Measurements from ENCODE around the gene OLFM1. TPM values are rescaled to one million over a fixed set of nuclear protein-coding genes. Genes with fewer than 3 reads are reported as not detected.

OLFM1 gene
- polyA plus RNA-seq, 1 donor (not counting 4 experiments of a cell fraction or from before 2014, with no cell fraction given) = 0.25 TPM

- no peaks in the 10 kb centered on the region for H3K36me3 ChIP-seq (ENCODE audit: control insufficient read depth in 2 of 2, extremely low read depth in 1 of 2, insufficient read depth in 2 of 2, low read length in 2 of 2)
- dilution Hi-C loops (cut with MboI; ENCODE audit: extremely low pct_ligation_motif_present, low sequenced_read_pairs) = no loop called here
- H3K9ac ChIP-seq (ENCODE audit: control insufficient read depth, extremely low read depth, insufficient read depth, low read length) = no peak overlapping the region
- H3K4me3 ChIP-seq (ENCODE audit: control insufficient read depth in 2 of 3, extremely low read depth in 1 of 3, insufficient read depth in 2 of 3, low read depth in 1 of 3, low read length in 3 of 3) = no peak overlapping the region
- peaks cover 3% of the 10 kb centered on the region for H3K9me3 ChIP-seq (ENCODE audit: control insufficient read depth, low read depth, low read length)
- DNase-seq (ENCODE audit: low read depth, low spot score) = no peak
- FAIRE-seq = no peak
- no peaks in the 10 kb centered on the region for H4K20me1 ChIP-seq (ENCODE audit: control insufficient read depth, extremely low read depth, insufficient read depth, low read length)
- H3K27ac ChIP-seq (ENCODE audit: control insufficient read depth, insufficient read depth, low read length) = no peak overlapping the region
- no peak overlapping the region for H3K4me2 ChIP-seq (ENCODE audit: control insufficient read depth, extremely low read depth, insufficient read depth, low read depth, low read length)
- no peaks in the 10 kb centered on the region for H3K27me3 ChIP-seq (ENCODE audit: control insufficient read depth, extremely low read depth, insufficient read depth, low read length)
- H3K4me1 ChIP-seq (ENCODE audit: control insufficient read depth, extremely low read depth, insufficient read depth, low read length) = no peaks in the 10 kb centered on the region
- no peaks in the 10 kb centered on the region for H3K9me1 ChIP-seq (ENCODE audit: control insufficient read depth, extremely low read depth, insufficient read depth, low read length)
- no peak overlapping the region for H2AFZ ChIP-seq (ENCODE audit: control insufficient read depth, low read length)
- TF ChIP-seq CTCF (optimal IDR thresholded peaks at IDR 0.05 in 1 of 3, IDR thresholded peaks at IDR 0.05 in 1 of 3, conservative IDR thresholded peaks at IDR 0.05 in 1 of 3; ENCODE audit: extremely low read depth in 1 of 3, insufficient read depth in 2 of 3, low read length in 3 of 3) (no peak), EZH2 (IDR thresholded peaks at IDR 0.05; ENCODE audit: low read length) (no peak)
- H3K79me2 ChIP-seq (ENCODE audit: control insufficient read depth, insufficient read depth, low read length) = no peaks in the 10 kb centered on the region
Observed at GRCh38 chr9:135065151-135065550, 22.3 kb upstream of the OLFM1 start.

- dilution Hi-C loops (cut with MboI; ENCODE audit: extremely low pct_ligation_motif_present, low sequenced_read_pairs) = no loop called here
- Histone ChIP-seq H3K9me1 (ENCODE audit: control insufficient read depth, extremely low read depth, insufficient read depth, low read length) (no peaks in the 10 kb centered on the region), H3K9me3 (ENCODE audit: control insufficient read depth, low read depth, low read length) (peaks cover 3% of the 10 kb centered on the region), H3K36me3 (ENCODE audit: control insufficient read depth in 2 of 2, extremely low read depth in 1 of 2, insufficient read depth in 2 of 2, low read length in 2 of 2) (no peaks in the 10 kb centered on the region), H3K9ac (ENCODE audit: control insufficient read depth, extremely low read depth, insufficient read depth, low read length) (no peak overlapping the region), H2AFZ (ENCODE audit: control insufficient read depth, low read length) (no peak overlapping the region), H3K4me3 (ENCODE audit: control insufficient read depth in 2 of 3, extremely low read depth in 1 of 3, insufficient read depth in 2 of 3, low read depth in 1 of 3, low read length in 3 of 3) (no peak overlapping the region), H3K4me1 (ENCODE audit: control insufficient read depth, extremely low read depth, insufficient read depth, low read length) (no peaks in the 10 kb centered on the region), H3K27ac (ENCODE audit: control insufficient read depth, insufficient read depth, low read length) (no peak overlapping the region), H3K79me2 (ENCODE audit: control insufficient read depth, insufficient read depth, low read length) (no peaks in the 10 kb centered on the region), H3K4me2 (ENCODE audit: control insufficient read depth, extremely low read depth, insufficient read depth, low read depth, low read length) (no peak overlapping the region), H4K20me1 (ENCODE audit: control insufficient read depth, extremely low read depth, insufficient read depth, low read length) (no peaks in the 10 kb centered on the region), H3K27me3 (ENCODE audit: control insufficient read depth, extremely low read depth, insufficient read depth, low read length) (peaks cover 3% of the 10 kb centered on the region)
- DNase-seq (ENCODE audit: low read depth, low spot score) = no peak
- no peak for FAIRE-seq
- no peak for TF ChIP-seq EZH2 (IDR thresholded peaks at IDR 0.05; ENCODE audit: low read length)
- TF ChIP-seq CTCF (optimal IDR thresholded peaks at IDR 0.05 in 1 of 3, IDR thresholded peaks at IDR 0.05 in 1 of 3, conservative IDR thresholded peaks at IDR 0.05 in 1 of 3; ENCODE audit: extremely low read depth in 1 of 3, insufficient read depth in 2 of 3, low read length in 3 of 3) = no peak
Observed at GRCh38 chr9:135065804-135066203, 21.7 kb upstream of the OLFM1 start.

All from keratinocyte (primary cell).